Activated CD4-positive, alpha-beta T cell treated with anti-CD3 and anti-CD28 coated beads, Interleukin-10, Interleukin-2, amounts not matched to agents 100 ng/mL and 50 ng/mL, durations not matched to agents 16 hours and 8 hours (primary cell): Measurements from ENCODE around the gene PBX1.

Experiments used
- DNase-seq: peaks from one replicate; pipeline ENCODE4 v3.0.0-alpha.2; 2020

The PBX1 gene

GRCh38 chr1:164735315-164736052 is 176.5 kb downstream of the PBX1 start:
- DNase-seq = no peak

- no peak for DNase-seq
Observed at GRCh38 chr1:164736137-164736536, 177.2 kb downstream of the PBX1 start.

- DNase-seq = no peak
Observed at GRCh38 chr1:164739189-164739588, 180.2 kb downstream of the PBX1 start.

- DNase-seq = no peak
Observed at GRCh38 chr1:164740000-164740526, 181.1 kb downstream of the PBX1 start.

GRCh38 chr1:164742745-164743144 is 183.8 kb downstream of the PBX1 start:
- DNase-seq = no peak

- no peak for DNase-seq
Observed at GRCh38 chr1:164743976-164744375, 185.0 kb downstream of the PBX1 start.

- DNase-seq = no peak
Observed at GRCh38 chr1:164745736-164746135, 186.8 kb downstream of the PBX1 start.

- no peak for DNase-seq
Observed at GRCh38 chr1:164746632-164747031, 187.6 kb downstream of the PBX1 start.

GRCh38 chr1:164748253-164748899 is 189.4 kb downstream of the PBX1 start:
- no peak for DNase-seq

- DNase-seq = no peak
Observed at GRCh38 chr1:164753521-164754077, 194.6 kb downstream of the PBX1 start.

GRCh38 chr1:164754088-164754600 is 195.2 kb downstream of the PBX1 start:
- DNase-seq = no peak

- DNase-seq = no peak
Observed at GRCh38 chr1:164755690-164756089, 196.7 kb downstream of the PBX1 start.

- no peak for DNase-seq
Observed at GRCh38 chr1:164756741-164757140, 197.8 kb downstream of the PBX1 start.

- DNase-seq = no peak
Observed at GRCh38 chr1:164757625-164758024, 198.6 kb downstream of the PBX1 start.

- no peak for DNase-seq
Observed at GRCh38 chr1:164759144-164759920, 200.3 kb downstream of the PBX1 start.

- no peak for DNase-seq
Observed at GRCh38 chr1:164759979-164760469, 201.0 kb downstream of the PBX1 start.

- no peak for DNase-seq
Observed at GRCh38 chr1:164760569-164760968, 201.6 kb downstream of the PBX1 start.

- DNase-seq = no peak
Observed at GRCh38 chr1:164761009-164761408, 202.0 kb downstream of the PBX1 start.

- DNase-seq = no peak
Observed at GRCh38 chr1:164763098-164763497, 204.1 kb downstream of the PBX1 start.

GRCh38 chr1:164764333-164764732 is 205.3 kb downstream of the PBX1 start:
- DNase-seq = no peak

GRCh38 chr1:164765557-164765956 is 206.6 kb downstream of the PBX1 start:
- DNase-seq = no peak

GRCh38 chr1:164765992-164766720 is 207.2 kb downstream of the PBX1 start:
- no peak for DNase-seq
